ENCODE results near the gene POLR2I. TPM values are rescaled to one million over a fixed set of nuclear protein-coding genes. Genes with fewer than 3 reads are reported as not detected.
A peak's percentile ranks its signal among the peaks of the same experiment; 100 is the strongest.

Gene POLR2I
- total RNA-seq (100 to 1,000 TPM; 106 to 116 TPM), polyA plus RNA-seq (ENCODE audit: insufficient read depth, low read depth, low replicate concordance) (307 TPM)
- long read RNA-seq, donor 1, transcript POLR2I-206 (5 exons, 542 nt) = minor isoform, 13 of 79 reads
- long read RNA-seq, donor 1, transcript POLR2I-201 (6 exons, 913 nt) = major isoform, 62 of 79 reads
- long read RNA-seq, donor 1, partial matches to known transcripts = 0 of 79 reads
- long read RNA-seq, donor 1, other reads (novel, unspliced or antisense) = 0 of 79 reads
- long read RNA-seq, donor 2, transcript POLR2I-201 (6 exons, 913 nt) = major isoform, 49 of 55 reads
- long read RNA-seq, donor 2, partial matches to known transcripts = 0 of 55 reads
- long read RNA-seq, donor 2, other reads (novel, unspliced or antisense) = 0 of 55 reads

- TF ChIP-seq POLR2A (IDR thresholded peaks at IDR 0.05) (no peak), CTCF (IDR thresholded peaks at IDR 0.05) (no peak)
- Histone ChIP-seq H3K4me3 (peak within 1 kb of the TSS; percentile 54 to 87), H3K27ac (peak within 1 kb of the TSS; percentile 29 to 77), H3K36me3 (ENCODE audit: low read depth, missing control alignments) (no peaks in the 10 kb centered on the region), H3K4me1 (peaks cover 15% of the 10 kb centered on the region), H3K27me3 (no peaks in the 10 kb centered on the region), H3K9me3 (no peaks in the 10 kb centered on the region)
- peak; percentile 100 for DNase-seq
- WGBS, 2 donors = 0% methylated on average over 40 to 60 of the region's 60 CpGs
- intact Hi-C loops (cut with DNase I; ENCODE audit: low total_unique reads) = no loop called here
Measured at GRCh38 chr19:36114721-36115452, at the start of gene POLR2I. Gene POLR2I (minus strand): TSS chr19:36114875. CDS start chr19:36114856, 19 bp downstream.

GRCh38 chr19:36163813-36164212, 49.1 kb upstream of the POLR2I start:
- H3K36me3 ChIP-seq (ENCODE audit: low read depth, missing control alignments) = no peaks in the 10 kb centered on the region
- intact Hi-C loops (cut with DNase I; ENCODE audit: low total_unique reads) = no loop called here
- no peak overlapping the region for H3K4me3 ChIP-seq
- H3K9me3 ChIP-seq = no peaks in the 10 kb centered on the region
- no peaks in the 10 kb centered on the region for H3K27me3 ChIP-seq
- TF ChIP-seq POLR2A (IDR thresholded peaks at IDR 0.05) (no peak), CTCF (IDR thresholded peaks at IDR 0.05) (no peak)
- DNase-seq = no peak
- 95 to 98% methylated on average over 12 of the region's 12 CpGs for WGBS, 2 donors
- H3K4me1 ChIP-seq = no peaks in the 10 kb centered on the region
- no peak overlapping the region for H3K27ac ChIP-seq

GRCh38 chr19:36160821-36161596, 46.3 kb upstream of the POLR2I start:
- no peak overlapping the region for H3K27ac ChIP-seq
- no peaks in the 10 kb centered on the region for H3K9me3 ChIP-seq
- no peaks in the 10 kb centered on the region for H3K36me3 ChIP-seq (ENCODE audit: low read depth, missing control alignments)
- 88 to 94% methylated on average over 7 of the region's 7 CpGs for WGBS, 2 donors
- no peak overlapping the region for H3K4me3 ChIP-seq
- no peaks in the 10 kb centered on the region for H3K4me1 ChIP-seq
- DNase-seq = no peak
- no peaks in the 10 kb centered on the region for H3K27me3 ChIP-seq
- TF ChIP-seq POLR2A (IDR thresholded peaks at IDR 0.05) = no peak
- no peak for TF ChIP-seq CTCF (IDR thresholded peaks at IDR 0.05)
- intact Hi-C loops (cut with DNase I; ENCODE audit: low total_unique reads) = no loop called here

GRCh38 chr19:36153126-36153525, 38.5 kb upstream of the POLR2I start:
- H3K4me3 ChIP-seq = peak overlapping the region in 1 of 2 donors; percentile 72
- TF ChIP-seq CTCF (IDR thresholded peaks at IDR 0.05) (no peak), POLR2A (IDR thresholded peaks at IDR 0.05) (no peak)
- 74 to 83% methylated on average over 10 of the region's 10 CpGs for WGBS, 2 donors
- peak overlapping the region; percentile 92 to 96 for H3K27ac ChIP-seq
- H3K4me1 ChIP-seq = peaks cover 14% of the 10 kb centered on the region
- H3K27me3 ChIP-seq = no peaks in the 10 kb centered on the region
- DNase-seq = no peak
- H3K9me3 ChIP-seq = no peaks in the 10 kb centered on the region
- intact Hi-C loops (cut with DNase I; ENCODE audit: low total_unique reads) = no loop called here
- no peaks in the 10 kb centered on the region for H3K36me3 ChIP-seq (ENCODE audit: low read depth, missing control alignments)

All from testis (tissue), 5 donors.